Breast epithelium (tissue), 3 donors: ENCODE measurements around the gene SPIC.

Experiments
- POLR2A ChIP-seq: fragments of 450-650 bp; IDR thresholded peaks from one replicate; pipeline ENCODE4 v1.6.1; 2016; ENCODE audit warnings: antibody characterized with exemption, mild to moderate bottlenecking, moderate library complexity
- POLR2AphosphoS5 ChIP-seq, 3 donors: sonication (generic); formaldehyde crosslinking; IDR thresholded peaks; one replicate each; pipeline ENCODE4 v1.6.1; 2017; ENCODE audit warnings: antibody characterized with exemption in 3 of 3
- TF ChIP-seq, protein P1 (sequence below), 3 donors: fragments of 450-650 bp; IDR thresholded peaks; one replicate each; pipeline ENCODE4 v1.5.1; 2016 to 2017; ENCODE audit warnings: antibody characterized with exemption in 3 of 3, mild to moderate bottlenecking in 3 of 3, moderate library complexity in 3 of 3

DNA sequence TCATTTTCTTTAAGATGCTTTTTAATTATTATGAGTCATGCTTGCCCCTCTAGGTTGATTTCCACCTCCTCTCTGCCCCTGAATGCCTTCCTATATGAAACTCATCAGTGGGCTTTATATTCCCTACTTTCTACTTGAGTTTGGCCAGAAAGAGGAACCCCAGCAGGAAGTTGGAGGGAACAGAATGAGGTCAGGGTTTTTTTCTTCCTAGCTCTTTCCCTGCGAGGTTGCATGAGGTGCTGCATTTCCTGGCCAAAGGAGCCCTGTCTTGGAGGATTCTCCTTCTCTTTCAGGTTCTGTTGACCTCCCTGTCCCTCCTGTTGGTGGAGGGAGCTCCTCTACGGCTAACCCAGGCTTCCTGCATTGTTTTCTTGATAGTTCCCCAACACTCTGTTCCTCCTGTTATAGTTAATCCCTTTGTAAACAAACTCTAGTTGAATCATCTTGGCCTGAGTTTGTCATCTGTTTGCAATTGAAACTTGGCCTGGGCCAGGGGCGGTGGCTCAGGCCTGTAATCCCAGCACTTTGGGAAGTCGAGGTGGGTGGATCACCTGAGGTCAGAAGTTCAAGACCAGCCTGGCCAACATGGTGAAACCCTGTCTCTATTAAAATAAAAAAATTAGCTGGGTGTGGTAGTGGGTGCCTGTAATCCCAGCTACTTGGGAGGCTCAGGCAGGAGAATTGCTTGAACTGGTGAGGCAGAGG, 15.3 kb upstream of the SPIC start:
- TF ChIP-seq POLR2AphosphoS5 (IDR thresholded peaks at IDR 0.05) = no peak
- no peak for TF ChIP-seq POLR2A
- TF ChIP-seq, protein P1, sequence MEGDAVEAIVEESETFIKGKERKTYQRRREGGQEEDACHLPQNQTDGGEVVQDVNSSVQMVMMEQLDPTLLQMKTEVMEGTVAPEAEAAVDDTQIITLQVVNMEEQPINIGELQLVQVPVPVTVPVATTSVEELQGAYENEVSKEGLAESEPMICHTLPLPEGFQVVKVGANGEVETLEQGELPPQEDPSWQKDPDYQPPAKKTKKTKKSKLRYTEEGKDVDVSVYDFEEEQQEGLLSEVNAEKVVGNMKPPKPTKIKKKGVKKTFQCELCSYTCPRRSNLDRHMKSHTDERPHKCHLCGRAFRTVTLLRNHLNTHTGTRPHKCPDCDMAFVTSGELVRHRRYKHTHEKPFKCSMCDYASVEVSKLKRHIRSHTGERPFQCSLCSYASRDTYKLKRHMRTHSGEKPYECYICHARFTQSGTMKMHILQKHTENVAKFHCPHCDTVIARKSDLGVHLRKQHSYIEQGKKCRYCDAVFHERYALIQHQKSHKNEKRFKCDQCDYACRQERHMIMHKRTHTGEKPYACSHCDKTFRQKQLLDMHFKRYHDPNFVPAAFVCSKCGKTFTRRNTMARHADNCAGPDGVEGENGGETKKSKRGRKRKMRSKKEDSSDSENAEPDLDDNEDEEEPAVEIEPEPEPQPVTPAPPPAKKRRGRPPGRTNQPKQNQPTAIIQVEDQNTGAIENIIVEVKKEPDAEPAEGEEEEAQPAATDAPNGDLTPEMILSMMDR (IDR thresholded peaks at IDR 0.05) = no peak
